HepG2 (cell line): ENCODE data around the gene GPR55. TPM values are rescaled to one million over a fixed set of nuclear protein-coding genes. Genes with fewer than 3 reads are reported as not detected.

Experiments used
- ATAC-seq: fragments of 200-7000 bp; cut with Tn5 transposase; 3 replicates; pipeline ENCODE4 v1.9.1; 2020; ENCODE audit warnings: mild to moderate bottlenecking, moderate library complexity
- BruUV-seq: library from RNA; stranded (reverse); fragments of 400-500 nt; replicated peaks from 2 replicates; lab custom pipeline; 2021; lab: Mats Ljungman, UMichigan
- CTCF ChIA-PET: fragments of 300-600 bp; formaldehyde crosslinking; extraction: SDS; loops from one replicate; lab custom pipeline; 2021; ENCODE audit warnings: low total read pairs, inconsistent platforms, low intra/inter-chr PET ratio; lab: Yijun Ruan, JAX
- POLR2A ChIA-PET: fragments of 350-600 bp; sonication (Branson Sonifier 250); formaldehyde crosslinking; loops from one replicate; lab custom pipeline; 2020; ENCODE audit warnings: antibody characterized with exemption, inconsistent platforms; lab: Yijun Ruan, JAX
- DNase-seq: peaks from one replicate; pipeline ENCODE4 v3.0.0-alpha.2; 2015; ENCODE audit warnings: low spot score
- FAIRE-seq: peaks from 3 replicates; lab custom pipeline; 2011; peaks lifted over from hg19 to GRCh38; lab: Jason Lieb, UNC
- H2AFZ ChIP-seq: one replicate; pipeline ENCODE4 v1.6.1; 2011; ENCODE audit warnings: low read length, inconsistent platforms
- H3K27ac ChIP-seq: fragments of 300-600 bp; 3 replicates; pipeline ENCODE4 v1.8.0; 2011; ENCODE audit warnings: mixed run types, mild to moderate bottlenecking, mixed read lengths, low read length, inconsistent platforms; ENCODE audit not compliant: insufficient read depth; ENCODE audit errors: extremely low read length
- H3K27me3 ChIP-seq, 2 experiments: fragments of 200-600 bp in 1 of 2; 2 replicates in 1 of 2; 3 replicates in 1 of 2; pipeline versions ENCODE4 v1.6.0 to v1.8.0; 2011; ENCODE audit warnings: low read length in 2 of 2, mild to moderate bottlenecking in 2 of 2, moderate library complexity in 2 of 2, inconsistent platforms in 1 of 2; ENCODE audit not compliant: insufficient read depth in 2 of 2, control insufficient read depth in 1 of 2
- H3K36me3 ChIP-seq, 2 experiments: fragments of 200-600 bp in 1 of 2; replicated peaks in 1 of 2; 2 replicates in 1 of 2; 3 replicates in 1 of 2; pipeline versions ENCODE4 v1.5.1 to v1.8.0; 2011; ENCODE audit warnings: low read length in 2 of 2, inconsistent platforms in 1 of 2; ENCODE audit not compliant: insufficient read depth in 2 of 2, control insufficient read depth in 1 of 2
- H3K4me1 ChIP-seq: 2 replicates; pipeline ENCODE4 v1.5.1; 2012; ENCODE audit warnings: low read length, inconsistent platforms; ENCODE audit not compliant: insufficient read depth
- H3K4me2 ChIP-seq: 2 replicates; pipeline ENCODE4 v1.6.0; 2011; ENCODE audit warnings: low read depth, low read length, inconsistent platforms
- H3K4me3 ChIP-seq, 3 experiments: fragments of 200-600 bp in 1 of 3; sonication (generic), shearing (Covaris generic) in 1 of 3; replicated peaks in 1 of 3; 2 replicates each; pipeline ENCODE4 v1.5.1; 2011 to 2016; ENCODE audit warnings: low read length in 3 of 3, inconsistent platforms in 2 of 3, low read depth in 2 of 3, mild to moderate bottlenecking in 2 of 3, control low read depth in 1 of 3, mixed read lengths in 1 of 3; ENCODE audit not compliant: insufficient read depth in 1 of 3
- H3K79me2 ChIP-seq: one replicate; pipeline ENCODE4 v1.6.1; 2011; ENCODE audit warnings: low read length, inconsistent platforms; ENCODE audit not compliant: insufficient read depth
- H3K9ac ChIP-seq: 2 replicates; pipeline ENCODE4 v1.6.0; 2011; ENCODE audit warnings: mild to moderate bottlenecking, low read depth, low read length, inconsistent platforms; ENCODE audit not compliant: insufficient read depth
- H3K9me3 ChIP-seq: 2 replicates; pipeline ENCODE4 v1.5.1; 2012; ENCODE audit warnings: mild to moderate bottlenecking, low read length
- H4K20me1 ChIP-seq: 2 replicates; pipeline ENCODE4 v1.6.0; 2011; ENCODE audit warnings: inconsistent platforms, mild to moderate bottlenecking, low read length, moderate library complexity; ENCODE audit not compliant: insufficient read depth
- DPF2 ChIP-seq: sonication (generic); formaldehyde crosslinking; IDR thresholded peaks from 2 replicates; pipeline ENCODE4 v1.4.0; 2020; ENCODE audit warnings: mild to moderate bottlenecking, low read depth, missing genetic modification reagents, borderline replicate concordance
- EEA1 ChIP-seq: sonication (generic); formaldehyde crosslinking; IDR thresholded peaks from 2 replicates; pipeline ENCODE4 v1.5.1; 2020; ENCODE audit warnings: mild to moderate bottlenecking, missing genetic modification reagents, borderline replicate concordance
- HNRNPL ChIP-seq: fragments of 200-400 bp; formaldehyde crosslinking; IDR thresholded peaks from 2 replicates; pipeline ENCODE4 v1.6.1; 2017; ENCODE audit warnings: mild to moderate bottlenecking, low read depth, low read length
- HNRNPLL ChIP-seq: fragments of 200-400 bp; formaldehyde crosslinking; IDR thresholded peaks from 2 replicates; pipeline ENCODE4 v1.6.1; 2017; ENCODE audit warnings: mild to moderate bottlenecking, low read depth, low read length; ENCODE audit not compliant: poor library complexity, severe bottlenecking
- MTF1 ChIP-seq: sonication (generic); formaldehyde crosslinking; IDR thresholded peaks from 2 replicates; pipeline ENCODE4 v1.5.0; 2020; ENCODE audit warnings: missing genetic modification reagents
- NONO ChIP-seq, 2 experiments: fragments of 450-650 bp in 1 of 2; sonication (generic) in 1 of 2; formaldehyde crosslinking in 1 of 2; IDR thresholded peaks in 1 of 2; conservative IDR thresholded peaks in 1 of 2; 2 replicates each; pipeline versions ENCODE4 v1.6.1 to v1.8.0; 2017 to 2022; ENCODE audit warnings: mild to moderate bottlenecking in 1 of 2, missing genetic modification reagents in 1 of 2, moderate library complexity in 1 of 2
- ZNF136 ChIP-seq: sonication (generic); formaldehyde crosslinking; IDR thresholded peaks from 2 replicates; pipeline ENCODE4 v1.8.1; 2022; ENCODE audit warnings: low read depth, mild to moderate bottlenecking, moderate library complexity, missing genetic modification reagents
- ZNF331 ChIP-seq: sonication (generic); formaldehyde crosslinking; IDR thresholded peaks from 2 replicates; pipeline ENCODE4 v1.4.0; 2020; ENCODE audit warnings: missing genetic modification reagents
- ZNF772 ChIP-seq: sonication (generic); formaldehyde crosslinking; IDR thresholded peaks from 2 replicates; pipeline ENCODE4 v1.5.0; 2020; ENCODE audit warnings: mild to moderate bottlenecking, missing genetic modification reagents
- WGBS: methylation state at CpG from one replicate; pipeline ENCODE4 v1.1.6; 2017; ENCODE audit warnings: low lambda C conversion rate; 5-methylcytosine and 5-hydroxymethylcytosine counted together
- in situ Hi-C: cut with HindIII; loops from 2 replicates; pipeline ENCODE4 v1.10.0; 2017; ENCODE audit warnings: low pct_unique_long_range_greater_than_20kb; ENCODE audit not compliant: extremely low pct_ligation_motif_present
- intact Hi-C: fragments of 100-400 bp; cut with micrococcal nuclease; formaldehyde crosslinking; loops from one replicate; pipeline ENCODE4 v1.10.0; 2022; ENCODE audit not compliant: unreplicated experiment
- polyA plus RNA-seq, 8 experiments: library from polyadenylated mRNA; depleted of rRNA in 3 of 8; stranded (reverse) in 7 of 8; unstranded in 1 of 8; fragments of >200 nt; fragmentation: Illumina TruSeq in 4 of 8; extraction: Trizol in 4 of 8; gene quantifications; 2 replicates each; pipeline versions ENCODE4 v1.2.1 to v1.2.3, GENCODE V29; 2011 to 2016; ENCODE audit warnings: low read depth in 4 of 8, missing spikeins in 1 of 8, mixed read lengths in 1 of 8; ENCODE audit not compliant: insufficient read depth in 1 of 8
- total RNA-seq, 5 experiments: library from RNA; depleted of rRNA; stranded (reverse); fragments of >200 nt; fragmentation: Illumina TruSeq; extraction: Trizol; gene quantifications; 2 replicates each; pipeline ENCODE4 v1.2.3, GENCODE V29; 2016; ENCODE audit warnings: low read depth in 1 of 5
- TF ChIP-seq, protein P1 (sequence below): IDR thresholded peaks from 2 replicates; pipeline ENCODE4 v1.6.1; 2016; ENCODE audit warnings: missing genetic modification reagents, missing compliant biosample characterization

The GPR55 gene
- total and polyA plus RNA-seq, 2 of the 13 experiments (the other 11 are each of a cell fraction or from before 2014, with no cell fraction given): not detected

DNA sequence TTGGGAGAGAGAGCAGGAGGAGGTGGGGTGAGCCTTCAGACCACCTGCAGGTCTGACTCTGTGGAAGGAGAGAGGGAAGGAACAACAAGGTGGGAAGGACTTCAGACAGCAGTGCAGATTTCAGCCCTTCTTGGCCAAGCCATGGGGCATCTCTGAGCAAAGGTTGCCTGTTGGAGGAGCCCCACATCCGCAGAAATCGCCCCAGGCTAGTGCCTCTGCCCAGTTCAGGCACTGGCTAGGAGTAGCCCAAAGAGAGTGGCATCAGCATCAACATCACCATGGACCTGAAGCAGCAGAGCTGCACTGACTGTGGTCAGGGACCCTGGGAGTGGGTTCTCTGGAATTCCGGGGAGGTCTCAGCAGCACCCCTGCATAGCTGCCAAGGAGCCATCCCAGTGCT lies 10.2 kb downstream of the GPR55 start:
- Histone ChIP-seq H3K9ac (no peak overlapping the region), H2AFZ (no peak overlapping the region), H3K4me3 (no peak overlapping the region), H3K27ac (no peak overlapping the region), H3K79me2 (no peaks in the 10 kb centered on the region), H3K27me3 (peaks cover 4 to 30% of the 10 kb centered on the region in 2 experiments; a peak in 3 of 5 replicates), H3K36me3 (no peaks in the 10 kb centered on the region), H4K20me1 (no peaks in the 10 kb centered on the region), H3K4me2 (no peak overlapping the region), H3K9me3 (no peaks in the 10 kb centered on the region), H3K4me1 (no peaks in the 10 kb centered on the region)
- no peak for FAIRE-seq
- intact Hi-C loops: no loop called here
- TF ChIP-seq MTF1 (CRISPR knock-in tag): no peak
- no peak for TF ChIP-seq HNRNPL
- TF ChIP-seq EEA1: no peak
- TF ChIP-seq NONO (IDR thresholded peaks at IDR 0.05): no peak
- TF ChIP-seq NONO (CRISPR knock-in tag; conservative IDR thresholded peaks at IDR 0.05): no peak
- no peak for TF ChIP-seq ZNF772 (CRISPR knock-in tag)
- TF ChIP-seq DPF2 (CRISPR knock-in tag): no peak
- no peak for TF ChIP-seq ZNF136 (CRISPR knock-in tag)
- no peak for TF ChIP-seq HNRNPLL
- TF ChIP-seq ZNF331 (CRISPR knock-in tag): no peak
- TF ChIP-seq, protein P1, sequence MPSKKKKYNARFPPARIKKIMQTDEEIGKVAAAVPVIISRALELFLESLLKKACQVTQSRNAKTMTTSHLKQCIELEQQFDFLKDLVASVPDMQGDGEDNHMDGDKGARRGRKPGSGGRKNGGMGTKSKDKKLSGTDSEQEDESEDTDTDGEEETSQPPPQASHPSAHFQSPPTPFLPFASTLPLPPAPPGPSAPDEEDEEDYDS: no peak
- POLR2A ChIA-PET: no interaction called here
- in situ Hi-C loops: no loop called here
- 20% methylated on average over 2 of the region's 3 CpGs for WGBS
- DNase-seq: no peak
- CTCF ChIA-PET: no interaction called here
- no TSS peak for BruUV-seq
- ATAC-seq: peak; percentile 42; the same call in 2 of the 3 replicates
